Fibroblast of skin of right biceps (primary cell): ENCODE data around the gene CYP4Z1.
A peak's percentile ranks its signal among the peaks of the same experiment; 100 is the strongest.
"Not testable (repeated sequence)": the region's sequence is repeated elsewhere in the genome, so short reads cannot be mapped to it uniquely, and the experiment has no call there.

Source experiments
- DNase-seq: peaks from one replicate; pipeline ENCODE4 v3.0.0-alpha.2; 2013

CYP4Z1 gene, protein sequence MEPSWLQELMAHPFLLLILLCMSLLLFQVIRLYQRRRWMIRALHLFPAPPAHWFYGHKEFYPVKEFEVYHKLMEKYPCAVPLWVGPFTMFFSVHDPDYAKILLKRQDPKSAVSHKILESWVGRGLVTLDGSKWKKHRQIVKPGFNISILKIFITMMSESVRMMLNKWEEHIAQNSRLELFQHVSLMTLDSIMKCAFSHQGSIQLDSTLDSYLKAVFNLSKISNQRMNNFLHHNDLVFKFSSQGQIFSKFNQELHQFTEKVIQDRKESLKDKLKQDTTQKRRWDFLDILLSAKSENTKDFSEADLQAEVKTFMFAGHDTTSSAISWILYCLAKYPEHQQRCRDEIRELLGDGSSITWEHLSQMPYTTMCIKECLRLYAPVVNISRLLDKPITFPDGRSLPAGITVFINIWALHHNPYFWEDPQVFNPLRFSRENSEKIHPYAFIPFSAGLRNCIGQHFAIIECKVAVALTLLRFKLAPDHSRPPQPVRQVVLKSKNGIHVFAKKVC

GRCh38 chr1:47067097-47067594, at the start of gene CYP4Z1:
TSS of gene CYP4Z1 (plus strand) at chr1:47067231. CDS start at chr1:47067491, 260 bp downstream.
- DNase-seq: no peak

- DNase-seq: no peak
Measured at GRCh38 chr1:47021070-47021469, 46.0 kb upstream of the CYP4Z1 start.

DNA sequence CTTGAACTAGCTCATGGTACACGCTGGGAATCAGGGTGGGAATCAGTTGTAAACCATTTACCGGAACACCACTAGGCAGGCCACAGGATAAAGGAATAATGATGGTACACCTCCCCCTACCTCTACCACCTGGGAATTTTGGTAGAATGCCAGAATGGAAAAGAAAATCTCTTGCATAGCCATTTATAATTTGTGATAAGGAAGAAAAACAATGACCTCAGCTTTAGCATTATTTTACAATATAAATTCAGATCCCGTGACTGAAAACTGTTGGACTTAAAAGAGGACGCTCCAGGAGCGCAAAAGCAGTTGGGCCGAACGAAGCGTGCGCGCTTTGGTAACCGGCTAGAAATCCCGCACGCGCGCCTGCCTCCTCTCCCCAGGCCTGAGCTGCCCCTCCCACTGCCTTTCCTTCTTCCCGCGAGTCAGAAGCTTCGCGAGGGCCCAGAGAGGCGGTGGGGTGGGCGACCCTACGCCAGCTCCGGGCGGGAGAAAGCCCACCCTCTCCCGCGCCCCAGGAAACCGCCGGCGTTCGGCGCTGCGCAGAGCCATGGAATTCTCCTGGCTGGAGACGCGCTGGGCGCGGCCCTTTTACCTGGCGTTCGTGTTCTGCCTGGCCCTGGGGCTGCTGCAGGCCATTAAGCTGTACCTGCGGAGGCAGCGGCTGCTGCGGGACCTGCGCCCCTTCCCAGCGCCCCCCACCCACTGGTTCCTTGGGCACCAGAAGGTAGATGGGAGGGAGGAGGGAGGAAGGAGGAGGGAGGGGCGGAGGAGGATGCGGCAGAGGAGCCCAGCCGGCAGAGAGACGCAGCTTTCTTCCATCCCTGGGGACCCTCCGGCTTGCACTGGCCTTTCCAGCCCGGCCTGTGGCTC, 43.5 kb upstream of the CYP4Z1 start, which contains the start of gene CYP4X1:
Gene CYP4X1 (plus strand): TSS at position 402 of the 873 bp plus-strand sequence. CDS start 149 bp downstream, at position 551.
- no peak for DNase-seq

GRCh38 chr1:47024141-47024801, 42.8 kb upstream of the CYP4Z1 start:
- DNase-seq: no peak

DNA sequence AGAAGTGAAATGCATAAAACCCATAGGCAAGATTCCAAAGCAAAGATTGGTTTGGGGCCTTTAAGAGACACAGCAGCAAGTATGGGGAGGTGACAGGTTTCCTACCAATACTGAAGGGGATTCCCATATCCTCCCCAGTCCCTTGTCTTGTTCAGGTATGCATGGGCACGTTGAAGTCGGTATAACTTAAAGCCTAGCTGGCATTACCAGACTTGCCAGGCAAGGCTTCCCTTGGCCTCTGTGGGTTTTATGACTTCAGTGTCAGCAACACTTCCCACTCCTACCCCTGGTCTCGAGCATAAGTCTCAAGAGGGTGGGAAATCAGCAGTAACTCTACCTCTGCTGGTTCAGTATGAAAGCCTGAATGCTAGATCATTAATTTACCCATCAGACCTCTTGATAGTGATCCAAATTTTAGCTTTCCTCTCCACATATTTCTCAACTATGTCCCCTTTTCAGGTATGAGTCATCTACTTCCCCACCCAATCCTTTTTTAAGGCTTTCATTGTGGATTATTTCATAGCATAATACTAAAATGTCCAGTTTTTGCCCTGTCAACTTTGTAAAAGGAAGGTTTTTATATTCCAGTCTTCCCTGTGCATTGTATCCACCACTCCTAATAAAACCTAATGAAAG, 36.7 kb upstream of the CYP4Z1 start:
- DNase-seq: no peak

- DNase-seq: peak; percentile 7
Measured at GRCh38 chr1:47031059-47031458, 36.0 kb upstream of the CYP4Z1 start.

GRCh38 chr1:47031585-47031984, 35.4 kb upstream of the CYP4Z1 start:
- DNase-seq: no peak

DNA sequence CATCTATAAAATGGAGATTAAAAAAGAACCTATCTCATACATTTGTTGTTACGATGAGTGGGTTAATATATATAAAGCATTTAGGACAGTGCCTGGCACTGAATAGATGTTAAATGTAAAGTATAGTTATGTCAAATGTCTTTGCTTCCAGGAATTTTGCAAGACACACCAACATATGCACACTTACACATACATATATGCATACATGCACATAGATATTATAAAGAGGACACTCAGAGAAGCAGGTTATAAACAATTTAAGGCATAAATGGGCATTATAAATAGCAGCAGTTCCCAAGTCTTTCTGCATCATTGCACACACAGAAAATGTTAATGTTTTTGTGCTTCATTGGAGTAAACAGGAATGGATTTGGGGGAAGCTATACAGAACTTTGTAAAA, 30.3 kb upstream of the CYP4Z1 start:
- no peak for DNase-seq

DNA sequence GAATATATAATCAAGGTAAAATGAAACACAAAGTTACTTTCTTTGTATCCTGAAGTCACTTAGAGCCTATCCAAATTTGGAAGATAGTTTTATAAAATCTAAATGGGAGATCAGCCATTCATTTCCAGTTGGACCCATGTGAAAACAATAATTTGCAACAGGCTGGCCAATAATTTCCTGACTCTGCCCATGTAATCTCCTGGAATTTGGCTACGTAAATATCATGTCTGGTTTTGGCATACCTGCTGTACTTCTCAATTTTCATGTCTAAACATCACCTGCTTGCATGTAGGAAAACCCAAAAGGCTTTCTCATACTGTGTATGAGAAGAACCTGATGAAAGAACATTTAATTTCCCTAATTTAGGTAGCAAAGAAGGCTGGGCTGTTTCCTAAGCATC, 7.7 kb upstream of the CYP4Z1 start:
- no peak for DNase-seq

- DNase-seq: not testable (repeated sequence)
Measured at GRCh38 chr1:47069080-47069479, 2.0 kb downstream of the CYP4Z1 start.

DNA sequence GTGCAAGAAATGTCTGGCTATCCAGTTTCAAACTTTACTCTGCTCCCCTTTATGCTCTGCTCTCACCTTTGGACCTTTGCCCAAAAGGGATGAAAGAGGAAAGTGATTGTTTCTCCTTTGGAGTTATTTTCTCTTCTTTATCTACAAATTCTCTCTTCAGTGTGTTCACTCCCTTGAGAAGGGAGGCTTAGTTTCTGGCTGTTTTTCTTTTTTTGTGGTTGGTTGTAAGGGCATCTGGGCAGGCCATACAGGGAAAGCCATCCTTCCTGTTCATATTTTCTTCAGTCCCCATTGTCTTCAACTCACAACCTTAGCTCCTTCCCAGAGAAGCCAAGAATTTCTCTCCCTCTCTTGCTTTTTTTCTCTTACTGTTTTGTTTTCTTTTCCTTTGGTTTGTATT, 2.5 kb downstream of the CYP4Z1 start:
- DNase-seq: not testable (repeated sequence)

DNA sequence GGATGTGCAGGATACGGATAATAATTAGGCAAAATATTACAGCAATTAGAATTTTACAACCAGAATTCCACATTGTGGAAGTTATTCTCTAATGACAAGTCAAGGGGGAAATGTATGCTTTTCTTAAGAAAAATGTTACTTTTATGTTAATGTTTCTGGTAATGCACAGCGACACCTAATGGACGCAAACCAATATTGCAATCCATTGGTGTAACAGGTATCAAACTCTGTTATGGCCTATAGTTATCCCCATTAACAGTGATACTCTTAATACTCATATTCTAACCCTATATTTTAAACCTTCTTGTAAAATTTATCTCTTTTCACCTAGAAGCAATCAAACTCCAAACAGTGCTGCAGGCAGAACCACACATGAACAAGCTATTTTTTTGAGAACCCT, 22.3 kb downstream of the CYP4Z1 start:
- peak; percentile 16 for DNase-seq

- not testable (repeated sequence) for DNase-seq
Measured at GRCh38 chr1:47091476-47091875, 24.4 kb downstream of the CYP4Z1 start.

GRCh38 chr1:47104816-47105215, 37.8 kb downstream of the CYP4Z1 start:
- no peak for DNase-seq

DNA sequence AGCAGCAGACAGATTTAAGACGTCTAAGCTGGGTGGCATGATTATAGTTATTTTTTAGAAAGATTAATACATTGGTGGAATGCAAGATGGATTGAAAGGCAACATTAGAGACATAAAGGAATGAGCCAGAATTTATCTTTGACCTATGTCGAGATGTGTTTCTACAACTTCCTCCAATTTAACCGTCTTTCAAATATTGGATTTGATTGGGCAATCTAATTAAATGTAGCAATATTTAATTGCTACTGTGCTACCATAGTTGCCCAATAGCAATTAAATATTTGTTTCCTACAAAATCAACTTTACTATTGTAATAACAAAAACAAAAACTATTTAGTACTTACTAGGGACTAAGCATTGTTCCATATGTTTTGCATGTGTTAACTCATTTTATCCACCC, 39.8 kb downstream of the CYP4Z1 start:
- DNase-seq: no peak

DNA sequence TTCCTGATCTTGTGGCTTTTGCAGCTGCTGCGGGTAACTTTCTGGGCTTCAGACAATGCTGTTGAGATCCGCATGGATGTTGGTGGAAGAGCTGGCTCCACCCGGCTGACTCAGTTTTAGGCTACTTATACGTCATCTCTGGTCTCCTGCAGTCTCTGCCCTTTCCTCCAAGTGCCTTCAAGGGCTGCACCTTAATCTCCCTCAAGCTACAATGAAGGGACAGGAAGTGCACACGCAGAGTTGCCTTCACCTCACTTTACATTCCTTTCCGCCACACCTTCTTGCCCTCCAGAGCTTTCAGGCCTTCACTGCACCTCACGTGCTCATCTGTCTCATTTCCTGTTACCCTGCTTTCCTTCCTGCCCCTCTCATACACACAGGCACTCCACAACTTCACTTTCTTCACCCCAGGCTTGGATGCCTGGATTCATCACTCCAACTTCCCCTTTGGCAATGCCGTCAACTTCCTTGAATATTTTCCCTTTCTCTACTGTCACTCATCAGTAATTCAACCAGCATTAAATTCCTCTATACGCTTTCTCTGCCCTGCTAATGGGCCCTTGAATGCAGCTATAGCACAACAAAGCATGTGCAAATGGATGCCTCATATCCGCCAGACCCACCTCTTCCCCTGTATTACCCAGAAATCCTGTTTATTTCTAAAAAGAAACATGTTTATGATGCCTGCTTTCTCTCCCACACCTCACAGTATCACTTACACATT, 41.0 kb downstream of the CYP4Z1 start:
- not testable (repeated sequence) for DNase-seq

DNA sequence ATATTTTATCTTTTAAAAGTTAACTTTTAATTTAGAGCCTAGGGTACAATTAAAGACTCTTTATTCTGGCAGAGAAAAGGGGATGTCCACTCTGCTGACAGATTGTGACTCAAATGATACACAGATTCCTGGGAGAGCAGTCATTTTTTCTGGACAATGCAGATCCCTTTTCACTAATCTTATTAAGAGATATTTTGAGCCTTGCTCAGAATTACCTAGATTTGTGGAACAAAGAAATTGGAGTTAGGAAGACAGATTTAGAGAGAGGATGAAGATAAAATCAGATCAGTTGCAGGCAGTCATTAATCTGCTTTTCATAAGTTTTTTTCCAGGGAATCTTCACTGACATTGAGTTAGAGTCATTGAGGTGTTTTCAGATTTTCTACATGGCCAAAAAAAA, 42.5 kb downstream of the CYP4Z1 start:
- not testable (repeated sequence) for DNase-seq

GRCh38 chr1:47113178-47113577, 46.1 kb downstream of the CYP4Z1 start:
- DNase-seq: no peak

- not testable (repeated sequence) for DNase-seq
Measured at GRCh38 chr1:47121039-47121438, 54.0 kb downstream of the CYP4Z1 start.

- not testable (repeated sequence) for DNase-seq
Measured at GRCh38 chr1:47124834-47125233, 57.8 kb downstream of the CYP4Z1 start.

DNA sequence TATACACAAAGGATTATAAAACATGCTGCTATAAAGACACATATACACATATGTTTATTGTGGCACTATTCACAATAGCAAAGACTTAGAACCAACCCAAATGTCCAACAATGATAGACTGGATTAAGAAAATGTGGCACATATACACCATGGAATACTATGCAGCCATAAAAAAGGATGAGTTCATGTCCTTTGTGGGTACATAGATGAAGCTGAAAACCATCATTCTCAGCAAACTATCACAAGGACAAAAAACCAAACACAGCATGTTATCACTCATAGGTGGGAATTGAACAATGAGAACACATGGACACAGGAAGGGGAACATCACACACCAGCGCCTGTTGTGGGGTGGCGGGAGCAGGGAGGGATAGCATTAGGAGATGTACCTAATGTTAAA, 60.0 kb downstream of the CYP4Z1 start:
- not testable (repeated sequence) for DNase-seq

DNA sequence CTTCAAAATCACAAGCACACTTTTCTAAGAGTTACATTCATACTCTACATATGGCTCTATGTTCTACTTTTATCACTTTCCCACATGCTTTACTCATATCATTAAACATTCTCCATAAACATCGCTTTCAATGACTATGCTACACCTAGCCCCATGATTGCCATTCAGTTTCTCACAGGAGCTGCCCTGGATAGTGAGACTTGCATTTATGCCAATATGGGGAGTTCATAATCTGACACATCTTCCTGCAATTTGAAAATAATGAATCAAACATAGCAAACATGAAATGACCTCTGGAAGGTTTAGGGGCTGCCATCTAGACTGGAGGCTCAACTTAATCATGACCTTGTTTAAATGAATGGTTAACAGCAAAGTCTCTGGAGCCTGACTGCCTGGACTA, 61.2 kb downstream of the CYP4Z1 start:
- DNase-seq: no peak
